ENCODE data around the gene MYO9A.

MYO9A gene

DNA sequence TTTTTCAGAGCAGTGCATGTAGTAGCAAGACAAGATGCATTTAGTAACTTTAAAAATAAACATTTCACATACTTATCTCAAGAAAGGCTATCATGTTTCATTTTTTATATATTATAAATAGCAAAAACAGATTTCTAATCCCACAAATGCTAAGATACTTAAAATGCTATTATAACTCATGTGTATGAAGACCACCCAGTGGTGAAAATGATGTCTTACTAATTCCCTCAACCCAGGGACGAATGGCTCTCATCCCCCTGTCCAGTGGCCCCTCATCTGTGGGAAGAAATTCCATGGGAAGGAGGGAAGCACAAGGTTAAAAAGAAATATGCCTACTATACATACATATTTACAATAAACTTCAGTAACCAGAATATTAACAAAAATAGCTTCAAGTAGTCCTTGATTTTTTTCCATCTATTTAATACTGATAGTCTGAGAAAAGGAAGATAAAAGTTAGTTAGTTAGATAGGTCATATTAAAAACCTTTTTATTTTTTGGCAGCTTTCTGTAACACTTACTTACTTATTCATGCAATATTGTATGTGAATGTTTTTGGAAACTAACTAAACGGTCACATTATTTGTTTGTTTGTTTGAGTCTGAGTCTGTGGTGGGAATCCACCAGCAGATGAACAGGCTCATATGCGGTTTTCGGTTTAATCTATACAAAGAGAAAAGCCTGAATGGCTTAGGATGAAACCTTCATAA, 292.8 kb downstream of the MYO9A start:
- DNase-seq: no peak

DNA sequence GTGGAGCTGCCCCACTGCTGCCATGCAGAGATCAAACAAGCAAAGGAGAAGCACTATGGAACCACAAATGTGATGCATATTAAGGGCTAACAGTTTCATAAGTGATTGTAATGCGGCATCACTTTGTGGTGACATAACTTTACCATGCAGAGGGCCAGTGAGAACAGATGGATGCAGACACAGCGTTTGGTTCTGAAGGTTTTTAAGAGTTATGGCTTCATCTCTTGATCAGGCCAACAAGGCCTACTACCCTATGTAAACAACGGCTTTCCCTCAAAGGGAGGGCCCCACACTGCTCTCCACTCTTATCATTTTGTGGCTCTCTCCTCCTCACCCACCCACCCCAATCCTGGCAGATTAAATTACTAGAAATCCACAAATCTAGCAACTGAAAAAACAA, 294.1 kb downstream of the MYO9A start:
- DNase-seq: no peak

DNA sequence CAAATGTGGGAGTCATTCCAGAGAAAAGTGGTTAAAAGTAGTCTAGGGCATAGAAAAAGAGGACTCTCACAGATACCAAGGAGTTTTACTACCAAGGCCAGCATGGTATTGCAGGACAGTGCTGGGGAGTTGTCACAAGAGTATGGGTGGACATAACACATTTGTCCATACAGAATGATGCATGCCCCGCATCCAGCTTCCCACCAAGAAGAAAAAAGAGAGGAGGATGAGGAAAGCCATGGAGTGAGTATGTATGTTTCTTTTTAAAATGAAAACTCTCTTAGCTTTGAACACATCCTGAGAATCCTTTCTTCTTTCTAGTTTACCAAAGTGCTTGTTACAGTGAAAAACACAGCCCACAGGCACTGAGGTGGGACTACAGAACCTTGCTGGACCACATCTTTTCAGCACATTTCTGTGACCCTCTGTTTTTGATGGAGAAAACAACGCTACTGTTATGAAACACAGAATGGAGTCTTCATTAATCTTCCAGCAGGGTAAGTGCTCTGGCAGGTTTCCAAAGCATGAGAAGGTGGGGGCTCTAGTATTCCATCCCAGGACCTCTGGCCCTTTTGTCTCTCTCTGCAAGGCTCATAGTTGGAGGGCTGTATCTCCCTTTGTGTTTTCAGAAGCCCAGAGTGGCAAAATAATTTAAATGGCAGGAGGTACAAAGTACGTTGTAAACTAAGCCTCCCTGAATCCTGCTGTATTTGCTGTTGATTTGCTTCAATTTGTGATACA, 294.9 kb downstream of the MYO9A start:
- no peak for DNase-seq

DNA sequence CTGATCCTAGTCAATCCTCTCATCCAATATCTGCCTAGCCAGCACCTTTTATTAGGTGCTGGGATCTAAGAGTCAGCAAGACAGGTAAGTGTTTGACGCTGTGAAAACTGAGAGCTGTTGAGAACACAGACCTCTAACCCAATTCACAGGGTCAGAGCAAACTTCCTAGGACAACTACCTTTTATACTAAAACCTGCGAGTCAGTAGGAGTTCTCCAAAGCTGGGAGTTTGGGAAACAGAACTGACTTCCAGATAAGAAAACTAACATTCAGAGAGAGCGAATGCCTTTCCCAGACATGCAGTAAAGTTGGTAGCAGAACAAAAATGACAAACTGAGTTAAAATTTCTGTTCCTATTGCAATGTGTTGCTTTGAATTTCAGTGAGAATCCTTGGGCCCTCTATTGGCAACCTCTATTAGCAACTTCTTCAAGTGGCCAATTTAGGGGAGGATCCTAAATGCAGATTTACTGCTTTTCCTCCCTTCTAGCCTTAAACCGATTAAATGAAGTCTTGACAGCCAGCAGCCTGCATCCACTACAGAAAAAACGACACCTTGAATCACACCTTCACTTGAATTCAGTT, 296.3 kb downstream of the MYO9A start:
- DNase-seq: no peak

DNA sequence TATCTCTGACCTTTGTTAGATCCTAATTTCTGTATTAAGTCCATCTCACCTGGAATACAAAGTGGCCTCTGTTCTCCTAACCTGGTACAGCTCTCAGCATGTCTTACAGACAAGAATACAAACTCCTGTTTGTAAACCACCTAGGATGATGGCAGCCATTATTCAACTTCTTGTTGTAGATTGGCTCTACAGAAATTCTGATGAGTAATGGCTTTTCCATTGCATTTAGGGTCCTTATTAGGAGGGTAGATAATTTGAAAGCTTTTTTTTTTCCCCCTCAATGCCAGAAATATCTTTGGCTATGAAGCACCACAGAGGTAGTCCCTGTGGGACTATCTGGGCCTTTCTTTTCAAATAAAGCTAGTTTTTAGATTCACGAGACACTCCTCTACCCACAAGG, 297.8 kb downstream of the MYO9A start:
- no peak for DNase-seq

DNA sequence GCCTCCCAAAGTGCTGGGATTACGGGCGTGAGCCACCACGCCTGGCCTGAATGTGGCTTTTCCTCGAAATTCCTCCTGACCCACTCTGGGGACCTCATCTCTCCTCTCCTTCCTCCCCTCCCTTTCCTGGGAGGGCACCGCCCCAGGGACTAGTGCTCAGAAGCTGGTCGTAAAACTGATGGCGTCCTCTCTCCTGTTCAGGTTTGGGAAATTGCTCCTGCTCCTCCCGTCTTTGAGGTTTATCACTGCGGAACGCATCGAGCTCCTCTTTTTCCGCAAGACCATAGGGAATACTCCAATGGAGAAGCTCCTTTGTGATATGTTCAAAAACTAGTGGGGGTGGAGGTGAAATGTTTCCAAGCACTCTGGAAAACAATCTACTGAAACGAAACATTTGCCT, 300.6 kb downstream of the MYO9A start:
- no peak for DNase-seq

DNA sequence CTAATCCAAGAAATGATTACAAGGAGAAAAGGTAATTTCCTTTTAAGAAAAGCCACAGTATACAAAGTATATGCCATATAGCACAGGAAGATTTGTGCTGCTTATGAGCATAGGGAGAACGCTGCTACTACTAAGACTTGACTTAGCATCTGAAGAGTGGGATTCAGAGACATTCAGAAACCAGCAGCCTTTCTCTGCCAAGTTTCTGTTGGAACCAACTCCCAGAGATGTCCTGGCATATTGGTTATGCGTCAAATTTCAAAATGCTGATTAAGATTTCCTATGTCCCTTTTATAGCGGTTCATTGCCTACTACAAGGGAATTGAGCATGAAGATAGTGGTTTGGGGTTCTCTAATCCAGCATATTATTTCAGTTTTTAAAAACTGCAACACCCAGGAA, 302.6 kb downstream of the MYO9A start:
- no peak for DNase-seq

DNA sequence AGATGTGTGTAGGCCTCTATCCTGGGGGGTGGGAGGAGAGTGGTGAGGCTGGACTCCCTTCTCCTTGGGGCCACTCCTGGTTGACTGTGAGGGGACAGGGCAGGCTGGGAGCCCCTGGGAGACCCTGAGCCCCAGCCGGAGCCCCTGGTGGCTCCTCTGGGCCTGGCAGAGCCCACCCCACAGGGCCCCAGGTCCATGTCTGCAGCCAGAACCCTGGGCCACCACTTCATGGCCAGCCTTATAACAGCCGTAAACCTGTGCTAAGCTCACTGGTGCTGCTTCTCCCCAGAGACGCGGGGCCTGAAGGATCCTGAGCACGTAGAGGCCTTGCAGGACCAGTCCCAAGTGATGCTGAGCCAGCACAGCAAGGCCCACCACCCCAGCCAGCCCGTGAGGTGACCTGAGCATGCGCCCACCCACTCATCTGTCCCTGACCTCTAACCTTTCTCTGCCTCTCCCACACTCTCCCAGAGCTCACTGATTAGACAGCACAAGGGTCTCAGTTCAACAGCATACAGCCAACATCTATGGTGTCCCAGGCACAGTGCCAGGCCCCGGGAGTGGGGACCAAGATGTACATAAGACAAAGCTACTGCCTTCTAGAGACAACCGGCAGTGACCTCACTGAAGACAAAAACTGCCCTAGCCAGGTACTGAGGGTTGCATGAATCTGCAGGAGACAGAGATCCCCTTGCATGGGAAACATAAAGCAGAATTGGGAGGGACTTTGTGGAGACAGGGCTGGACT, 304.1 kb downstream of the MYO9A start:
- DNase-seq: no peak

DNA sequence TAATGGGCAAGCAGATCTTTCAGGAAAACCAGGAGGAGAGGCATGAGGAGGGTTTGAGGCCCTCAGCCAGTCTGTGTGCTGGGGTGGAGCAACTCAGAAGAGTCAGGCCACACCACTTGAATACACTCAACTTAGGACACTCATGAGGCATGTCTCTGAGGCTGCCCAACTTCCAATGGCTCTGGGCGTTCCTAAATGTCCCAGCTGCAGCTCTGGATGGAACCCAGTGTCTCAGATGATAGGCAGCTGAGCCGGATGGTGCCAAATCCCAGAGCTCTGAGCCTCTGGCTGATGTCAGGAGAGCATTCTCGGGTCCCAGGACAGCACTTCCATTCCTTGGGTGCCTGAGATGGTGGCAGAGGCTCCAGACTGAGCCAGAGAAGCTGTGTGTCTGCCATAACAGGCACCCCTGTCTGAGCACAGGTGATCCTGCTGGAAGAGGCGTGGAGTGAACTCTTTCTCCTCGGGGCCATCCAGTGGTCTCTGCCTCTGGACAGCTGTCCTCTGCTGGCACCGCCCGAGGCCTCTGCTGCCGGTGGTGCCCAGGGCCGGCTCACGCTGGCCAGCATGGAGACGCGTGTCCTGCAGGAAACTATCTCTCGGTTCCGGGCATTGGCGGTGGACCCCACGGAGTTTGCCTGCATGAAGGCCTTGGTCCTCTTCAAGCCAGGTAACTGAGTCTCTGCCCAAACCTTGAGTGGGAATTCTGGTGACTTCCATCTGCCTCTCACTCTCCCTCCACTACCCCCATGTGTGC, 304.8 kb downstream of the MYO9A start:
- DNase-seq: no peak

DNA sequence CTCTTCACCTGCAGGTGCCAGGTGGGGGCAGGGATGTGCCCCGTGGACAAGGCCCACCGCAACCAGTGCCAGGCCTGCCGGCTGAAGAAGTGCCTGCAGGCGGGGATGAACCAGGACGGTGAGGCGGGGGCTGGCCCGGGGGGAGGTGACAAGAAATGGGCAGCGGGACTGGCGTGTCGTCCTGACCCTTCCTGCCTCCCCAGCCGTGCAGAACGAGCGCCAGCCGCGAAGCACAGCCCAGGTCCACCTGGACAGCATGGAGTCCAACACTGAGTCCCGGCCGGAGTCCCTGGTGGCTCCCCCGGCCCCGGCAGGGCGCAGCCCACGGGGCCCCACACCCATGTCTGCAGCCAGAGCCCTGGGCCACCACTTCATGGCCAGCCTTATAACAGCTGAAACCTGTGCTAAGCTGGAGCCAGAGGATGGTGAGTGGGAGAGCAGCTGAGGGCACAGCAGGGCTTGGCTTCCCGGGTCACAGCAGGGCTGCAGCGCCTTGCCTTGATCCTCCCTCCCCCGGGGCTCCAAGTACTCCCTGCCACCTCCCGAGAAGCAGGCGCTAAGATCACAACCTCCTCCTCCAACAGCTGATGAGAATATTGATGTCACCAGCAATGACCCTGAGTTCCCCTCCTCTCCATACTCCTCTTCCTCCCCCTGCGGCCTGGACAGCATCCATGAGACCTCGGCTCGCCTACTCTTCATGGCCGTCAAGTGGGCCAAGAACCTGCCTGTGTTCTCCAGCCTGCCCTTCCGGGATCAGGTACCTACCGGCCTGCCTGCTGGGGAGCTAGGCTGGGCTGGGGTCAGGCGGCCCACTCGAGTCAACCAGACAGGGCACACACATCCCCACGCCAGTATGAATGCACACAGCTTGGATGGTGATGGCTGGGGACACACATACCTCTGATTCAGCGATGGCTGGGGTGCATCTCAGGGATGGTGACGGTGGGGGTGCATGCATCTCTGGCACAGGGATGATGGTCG, 305.9 kb downstream of the MYO9A start:
- no peak for DNase-seq

DNA sequence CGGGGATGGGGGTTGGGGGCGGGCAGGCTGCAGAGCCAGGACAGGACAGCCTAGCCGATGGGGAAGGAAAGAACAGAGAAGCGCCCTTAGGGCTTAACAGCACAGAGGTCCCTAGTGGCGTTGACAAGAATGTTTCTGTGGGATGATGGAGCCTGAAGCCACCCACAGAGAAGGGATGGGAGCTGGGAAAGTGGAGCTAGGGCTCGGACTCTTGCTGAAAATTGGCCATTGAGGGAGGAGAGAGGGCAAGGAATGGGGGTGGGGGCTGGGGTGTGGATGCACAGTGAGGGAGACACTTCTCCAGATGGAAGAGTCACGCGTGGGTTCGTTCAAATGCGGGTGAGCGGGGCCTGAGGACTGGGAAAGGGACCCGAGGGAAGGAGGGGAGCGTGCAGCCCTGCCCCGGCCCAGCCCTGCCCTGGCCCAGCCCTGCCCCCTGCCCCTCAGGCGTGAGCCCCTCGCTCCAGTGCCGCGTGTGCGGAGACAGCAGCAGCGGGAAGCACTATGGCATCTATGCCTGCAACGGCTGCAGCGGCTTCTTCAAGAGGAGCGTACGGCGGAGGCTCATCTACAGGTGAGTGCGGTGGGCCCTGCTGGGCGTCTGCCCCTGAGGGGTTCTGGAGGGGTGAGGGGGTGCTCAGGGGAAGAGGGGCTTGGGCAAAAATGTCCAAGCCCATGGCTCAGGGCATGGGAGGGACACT, 306.8 kb downstream of the MYO9A start:
- DNase-seq: no peak

DNA sequence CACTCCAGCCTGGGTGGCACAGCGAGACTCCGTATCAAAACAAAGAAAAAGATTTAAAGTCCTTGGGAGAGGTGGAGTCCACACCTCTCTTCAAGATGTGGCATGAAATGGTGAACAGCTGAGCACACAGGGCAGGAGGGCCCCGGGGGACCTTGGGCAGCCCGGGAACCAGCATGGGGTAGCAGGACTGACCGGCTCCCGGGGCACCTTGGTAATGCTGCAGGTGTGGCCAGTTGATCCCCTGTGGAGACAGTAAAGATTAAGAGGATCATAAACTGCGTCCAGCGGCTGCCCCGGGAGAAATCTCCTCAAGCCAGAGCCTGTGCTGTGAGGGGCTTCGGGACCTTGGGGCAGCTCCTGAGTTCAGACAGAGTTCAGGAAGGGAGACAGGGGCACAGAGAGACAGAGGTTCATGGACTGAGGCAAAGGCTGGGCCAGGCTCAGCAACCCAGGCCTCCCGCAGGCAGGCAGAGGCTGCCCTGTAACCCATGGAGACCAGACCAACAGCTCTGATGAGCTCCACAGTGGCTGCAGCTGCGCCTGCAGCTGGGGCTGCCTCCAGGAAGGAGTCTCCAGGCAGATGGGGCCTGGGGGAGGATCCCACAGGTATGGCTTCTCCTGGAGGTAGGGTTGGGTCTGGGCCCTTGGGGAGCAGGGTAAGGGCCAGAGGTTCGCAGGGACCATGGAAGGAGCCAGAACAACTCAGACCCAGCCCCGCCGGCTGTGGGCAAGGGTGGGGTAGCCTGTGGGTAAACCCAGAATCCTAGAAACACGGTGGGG, 307.5 kb downstream of the MYO9A start, which contains the start of gene NR2E3:
TSS of gene NR2E3 (plus strand) at position 299 of the 780 bp plus-strand sequence. CDS start at position 489, 190 bp downstream.
- no peak for DNase-seq

DNA sequence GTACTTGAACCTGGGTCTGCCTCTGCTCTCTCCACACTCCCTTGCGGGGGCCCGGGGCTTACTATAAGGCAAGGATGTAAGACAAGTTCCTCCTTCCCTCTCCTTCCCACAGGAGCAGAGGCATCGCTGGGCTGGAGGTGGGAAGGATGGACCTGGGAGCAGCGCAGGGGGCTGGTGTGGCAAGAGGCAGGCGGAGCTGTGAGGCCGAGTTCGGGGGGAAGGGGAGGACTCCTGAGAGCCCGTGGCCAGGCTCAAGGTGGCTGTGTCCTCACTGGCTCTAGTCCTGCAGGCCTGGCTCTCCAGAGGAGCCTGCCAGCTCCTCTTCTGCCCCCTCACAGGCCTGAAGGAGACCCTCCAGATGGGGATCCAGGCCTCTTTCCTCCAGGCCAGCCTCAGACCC, 308.6 kb downstream of the MYO9A start:
- DNase-seq: no peak

DNA sequence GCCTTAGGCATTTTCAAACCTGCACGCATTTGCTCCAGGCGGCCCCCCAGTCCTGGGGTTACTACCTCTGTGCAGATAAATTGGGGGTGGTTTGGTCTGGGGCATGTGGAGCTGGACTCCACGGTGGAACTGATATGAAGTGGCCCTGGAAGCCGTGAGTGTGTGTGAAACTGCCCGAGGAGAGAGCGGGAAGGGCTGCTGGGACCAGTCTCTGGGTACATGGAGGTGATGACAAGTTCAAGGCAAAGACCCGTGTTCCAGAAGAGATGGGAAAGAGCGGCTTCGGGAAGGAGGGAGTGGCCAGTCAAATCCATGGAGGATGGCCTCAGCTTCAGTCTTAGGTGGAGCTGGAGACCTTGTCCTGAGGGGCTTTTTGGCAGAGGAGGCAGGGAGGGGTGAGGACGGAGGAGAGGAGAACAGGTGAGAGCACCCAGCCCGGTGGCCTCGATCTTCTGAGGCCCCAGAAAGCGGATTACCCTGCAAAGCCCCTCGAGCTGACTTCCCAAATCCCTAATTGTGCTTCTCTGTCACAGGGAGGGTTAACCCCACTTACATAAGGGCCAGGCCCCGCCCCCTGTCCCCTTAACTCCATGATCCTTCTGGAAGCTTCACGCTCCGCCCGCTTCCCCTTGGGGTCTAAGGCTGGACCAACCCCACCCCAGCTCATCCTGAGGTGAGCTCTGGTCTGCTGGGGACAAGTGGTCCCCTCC, 309.5 kb downstream of the MYO9A start:
- DNase-seq: no peak

DNA sequence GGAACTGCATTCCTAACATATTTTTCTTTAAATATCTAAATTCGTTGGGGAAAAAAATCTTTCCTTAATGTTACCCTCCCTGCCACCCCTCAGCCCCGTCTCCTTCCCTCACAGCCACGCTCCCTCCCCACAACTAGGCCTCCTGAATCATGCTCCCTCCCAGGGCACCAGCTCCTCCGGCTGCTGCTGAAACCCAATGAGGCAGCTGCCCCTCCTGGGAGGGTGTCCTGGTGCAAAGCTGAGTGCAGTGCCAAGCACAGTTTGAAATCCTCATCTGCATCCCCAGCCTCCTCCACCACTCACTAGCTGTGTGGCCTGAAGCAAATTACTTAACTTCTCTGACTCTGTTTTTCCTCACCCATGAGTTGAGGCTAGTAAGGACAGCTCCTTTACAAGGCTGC, 310.3 kb downstream of the MYO9A start:
- no peak for DNase-seq

DNA sequence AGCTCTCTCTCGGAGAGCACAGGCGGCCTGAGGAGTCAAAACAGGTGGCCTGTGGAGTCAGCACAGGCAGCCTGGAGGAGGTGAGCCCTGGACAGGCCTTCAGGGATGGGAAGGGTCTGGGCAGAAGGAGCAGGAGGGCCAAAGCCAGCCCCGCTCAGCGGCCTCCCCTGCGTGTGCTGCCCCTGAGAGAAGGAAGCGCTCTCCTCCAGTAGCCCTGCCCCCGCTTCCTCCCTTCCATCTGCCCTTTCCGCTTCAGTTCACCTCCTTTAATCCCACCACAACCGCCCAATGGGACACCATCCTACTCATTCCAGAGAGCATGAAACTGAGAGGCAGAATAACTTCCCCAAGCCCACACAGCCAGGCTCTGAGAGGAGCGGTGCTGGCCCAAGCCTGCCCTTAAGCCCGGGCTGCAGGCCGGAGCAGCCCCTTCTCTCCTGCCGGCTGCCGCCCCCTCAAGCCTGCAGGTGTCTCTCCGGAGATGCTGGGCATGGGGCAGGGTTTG, 310.8 kb downstream of the MYO9A start:
- DNase-seq: no peak

DNA sequence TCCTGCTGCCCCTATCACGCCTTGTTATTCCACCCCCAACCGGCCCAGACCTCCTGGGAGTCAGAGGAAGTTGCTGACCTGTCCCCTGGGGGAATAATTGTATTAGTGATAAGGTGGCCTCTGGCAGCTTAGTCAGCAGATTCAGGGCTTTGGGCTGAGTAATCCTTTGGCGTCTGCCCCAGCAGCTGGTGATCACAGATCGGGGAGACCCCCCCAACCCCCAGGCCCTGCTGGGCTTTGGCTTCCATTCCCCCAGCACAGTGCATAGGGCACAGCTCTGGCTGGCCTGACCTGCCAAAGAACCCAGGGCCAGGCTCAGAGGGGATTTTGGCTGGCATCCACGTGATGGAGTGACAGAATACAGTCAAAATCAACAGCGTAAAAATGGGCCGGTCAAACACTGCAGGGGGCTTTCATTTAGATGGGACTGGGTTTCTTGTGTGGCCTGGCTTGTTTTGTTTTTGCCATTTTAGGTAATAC, 311.5 kb downstream of the MYO9A start:
- no peak for DNase-seq

DNA sequence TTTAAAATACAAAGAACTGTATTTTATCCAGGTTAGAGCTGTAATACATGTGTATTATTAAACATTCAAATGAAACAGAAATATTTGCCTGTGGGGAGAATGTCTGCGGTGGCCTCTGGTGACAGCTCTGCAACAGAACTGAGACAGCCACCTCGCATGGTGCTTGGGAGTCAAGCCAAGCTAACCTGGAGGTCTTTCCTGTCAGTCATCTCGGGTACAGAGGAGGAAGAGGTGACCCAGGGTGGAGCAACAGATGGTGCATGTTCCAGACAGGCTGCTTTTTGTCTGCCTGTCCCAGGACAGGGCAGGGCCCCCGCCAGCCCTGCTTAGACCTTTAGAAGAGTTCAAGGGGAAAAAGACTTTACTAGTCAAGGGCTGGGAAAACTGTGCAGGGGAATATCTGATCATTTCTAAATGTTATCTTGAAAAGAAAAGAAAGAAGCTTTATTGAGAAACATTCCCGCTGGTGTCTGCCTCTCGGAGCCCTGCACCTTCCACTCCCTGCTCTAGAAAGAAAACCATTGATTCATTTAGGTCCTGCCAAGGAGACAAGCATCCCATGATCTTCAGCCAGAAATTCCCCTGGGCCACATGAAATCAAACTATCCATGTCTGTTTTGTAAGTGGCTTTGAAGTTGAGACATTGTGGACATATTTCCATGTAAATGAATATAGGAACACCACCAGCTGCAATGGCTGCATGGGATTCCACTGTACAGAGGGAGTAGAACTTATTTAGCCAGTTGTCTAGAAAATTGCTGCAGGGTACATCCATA, 313.1 kb downstream of the MYO9A start:
- DNase-seq: no peak
